HepG2 (cell line): Measurements from ENCODE around the gene RGS6. TPM values are rescaled to one million over a fixed set of nuclear protein-coding genes. Genes with fewer than 3 reads are reported as not detected.

ENCODE experiments used
- ATAC-seq: fragments of 200-7000 bp; cut with Tn5 transposase; 3 replicates; pipeline ENCODE4 v1.9.1; 2020; ENCODE audit warnings: mild to moderate bottlenecking, moderate library complexity
- BruUV-seq: library from RNA; stranded (reverse); fragments of 400-500 nt; replicated peaks from 2 replicates; lab custom pipeline; 2021; lab: Mats Ljungman, UMichigan
- CTCF ChIA-PET: fragments of 300-600 bp; formaldehyde crosslinking; extraction: SDS; loops from one replicate; lab custom pipeline; 2021; ENCODE audit warnings: low total read pairs, inconsistent platforms, low intra/inter-chr PET ratio; lab: Yijun Ruan, JAX
- POLR2A ChIA-PET: fragments of 350-600 bp; sonication (Branson Sonifier 250); formaldehyde crosslinking; loops from one replicate; lab custom pipeline; 2020; ENCODE audit warnings: antibody characterized with exemption, inconsistent platforms; lab: Yijun Ruan, JAX
- DNase-seq: peaks from one replicate; pipeline ENCODE4 v3.0.0-alpha.2; 2015; ENCODE audit warnings: low spot score
- FAIRE-seq: peaks from 3 replicates; lab custom pipeline; 2011; peaks lifted over from hg19 to GRCh38; lab: Jason Lieb, UNC
- H2AFZ ChIP-seq: one replicate; pipeline ENCODE4 v1.6.1; 2011; ENCODE audit warnings: low read length, inconsistent platforms
- H3K27ac ChIP-seq: fragments of 300-600 bp; 3 replicates; pipeline ENCODE4 v1.8.0; 2011; ENCODE audit warnings: mixed run types, mild to moderate bottlenecking, mixed read lengths, low read length, inconsistent platforms; ENCODE audit not compliant: insufficient read depth; ENCODE audit errors: extremely low read length
- H3K27me3 ChIP-seq, 2 experiments: fragments of 200-600 bp in 1 of 2; 2 replicates in 1 of 2; 3 replicates in 1 of 2; pipeline versions ENCODE4 v1.6.0 to v1.8.0; 2011; ENCODE audit warnings: low read length in 2 of 2, mild to moderate bottlenecking in 2 of 2, moderate library complexity in 2 of 2, inconsistent platforms in 1 of 2; ENCODE audit not compliant: insufficient read depth in 2 of 2, control insufficient read depth in 1 of 2
- H3K36me3 ChIP-seq, 2 experiments: fragments of 200-600 bp in 1 of 2; replicated peaks in 1 of 2; 2 replicates in 1 of 2; 3 replicates in 1 of 2; pipeline versions ENCODE4 v1.5.1 to v1.8.0; 2011; ENCODE audit warnings: low read length in 2 of 2, inconsistent platforms in 1 of 2; ENCODE audit not compliant: insufficient read depth in 2 of 2, control insufficient read depth in 1 of 2
- H3K4me1 ChIP-seq: 2 replicates; pipeline ENCODE4 v1.5.1; 2012; ENCODE audit warnings: low read length, inconsistent platforms; ENCODE audit not compliant: insufficient read depth
- H3K4me2 ChIP-seq: 2 replicates; pipeline ENCODE4 v1.6.0; 2011; ENCODE audit warnings: low read depth, low read length, inconsistent platforms
- H3K4me3 ChIP-seq, 3 experiments: fragments of 200-600 bp in 1 of 3; sonication (generic), shearing (Covaris generic) in 1 of 3; replicated peaks in 1 of 3; 2 replicates each; pipeline ENCODE4 v1.5.1; 2011 to 2016; ENCODE audit warnings: low read length in 3 of 3, inconsistent platforms in 2 of 3, low read depth in 2 of 3, mild to moderate bottlenecking in 2 of 3, control low read depth in 1 of 3, mixed read lengths in 1 of 3; ENCODE audit not compliant: insufficient read depth in 1 of 3
- H3K79me2 ChIP-seq: one replicate; pipeline ENCODE4 v1.6.1; 2011; ENCODE audit warnings: low read length, inconsistent platforms; ENCODE audit not compliant: insufficient read depth
- H3K9ac ChIP-seq: 2 replicates; pipeline ENCODE4 v1.6.0; 2011; ENCODE audit warnings: mild to moderate bottlenecking, low read depth, low read length, inconsistent platforms; ENCODE audit not compliant: insufficient read depth
- H3K9me3 ChIP-seq: 2 replicates; pipeline ENCODE4 v1.5.1; 2012; ENCODE audit warnings: mild to moderate bottlenecking, low read length
- H4K20me1 ChIP-seq: 2 replicates; pipeline ENCODE4 v1.6.0; 2011; ENCODE audit warnings: inconsistent platforms, mild to moderate bottlenecking, low read length, moderate library complexity; ENCODE audit not compliant: insufficient read depth
- ELK4 ChIP-seq: sonication (generic); formaldehyde crosslinking; IDR thresholded peaks from 2 replicates; pipeline ENCODE4 v1.9.0; 2021; ENCODE audit warnings: missing genetic modification reagents, borderline replicate concordance
- KAT8 ChIP-seq: IDR thresholded peaks from 2 replicates; pipeline ENCODE4 v1.6.1; 2016; ENCODE audit warnings: missing genetic modification reagents, missing compliant biosample characterization
- SKIL ChIP-seq: sonication (generic); formaldehyde crosslinking; IDR thresholded peaks from 2 replicates; pipeline ENCODE4 v1.8.0; 2022; ENCODE audit warnings: missing genetic modification reagents, mild to moderate bottlenecking, moderate library complexity, borderline replicate concordance
- ZBTB33 ChIP-seq: sonication (generic); formaldehyde crosslinking; IDR thresholded peaks from 2 replicates; pipeline ENCODE4 v1.4.0; 2020; ENCODE audit warnings: missing genetic modification reagents
- WGBS: methylation state at CpG from one replicate; pipeline ENCODE4 v1.1.6; 2017; ENCODE audit warnings: low lambda C conversion rate; 5-methylcytosine and 5-hydroxymethylcytosine counted together
- in situ Hi-C: cut with HindIII; loops from 2 replicates; pipeline ENCODE4 v1.10.0; 2017; ENCODE audit warnings: low pct_unique_long_range_greater_than_20kb; ENCODE audit not compliant: extremely low pct_ligation_motif_present
- intact Hi-C: fragments of 100-400 bp; cut with micrococcal nuclease; formaldehyde crosslinking; loops from one replicate; pipeline ENCODE4 v1.10.0; 2022; ENCODE audit not compliant: unreplicated experiment
- polyA plus RNA-seq, 8 experiments: library from polyadenylated mRNA; depleted of rRNA in 3 of 8; stranded (reverse) in 7 of 8; unstranded in 1 of 8; fragments of >200 nt; fragmentation: Illumina TruSeq in 4 of 8; extraction: Trizol in 4 of 8; gene quantifications; 2 replicates each; pipeline versions ENCODE4 v1.2.1 to v1.2.3, GENCODE V29; 2011 to 2016; ENCODE audit warnings: low read depth in 4 of 8, missing spikeins in 1 of 8, mixed read lengths in 1 of 8; ENCODE audit not compliant: insufficient read depth in 1 of 8
- total RNA-seq, 5 experiments: library from RNA; depleted of rRNA; stranded (reverse); fragments of >200 nt; fragmentation: Illumina TruSeq; extraction: Trizol; gene quantifications; 2 replicates each; pipeline ENCODE4 v1.2.3, GENCODE V29; 2016; ENCODE audit warnings: low read depth in 1 of 5

RGS6 gene
- total and polyA plus RNA-seq, 2 of the 13 experiments (the other 11 are each of a cell fraction or from before 2014, with no cell fraction given), result not detected

- Histone ChIP-seq H3K79me2 (no peaks in the 10 kb centered on the region), H3K4me1 (no peaks in the 10 kb centered on the region), H3K36me3 (no peaks in the 10 kb centered on the region), H3K27ac (no peak overlapping the region), H3K9ac (no peak overlapping the region), H3K4me3 (no peak overlapping the region), H3K9me3 (no peaks in the 10 kb centered on the region), H3K4me2 (no peak overlapping the region), H2AFZ (no peak overlapping the region), H4K20me1 (no peaks in the 10 kb centered on the region), H3K27me3 (no peaks in the 10 kb centered on the region)
- CTCF ChIA-PET, result no interaction called here
- DNase-seq (no peak), FAIRE-seq (no peak), ATAC-seq (no peak)
- WGBS, result 2% methylated on average over 4 of the region's 4 CpGs
- intact Hi-C loops, result no loop called here
- in situ Hi-C loops, result no loop called here
- POLR2A ChIA-PET, result no interaction called here
- TF ChIP-seq ELK4 (CRISPR knock-in tag), result no peak
- no peak for TF ChIP-seq KAT8 (CRISPR knock-in tag)
- no peak for TF ChIP-seq ZBTB33 (CRISPR knock-in tag)
- no peak for TF ChIP-seq SKIL (CRISPR knock-in tag)
- no TSS peak for BruUV-seq
Measured at GRCh38 chr14:72401101-72401625, 468.9 kb downstream of the RGS6 start.
